Measurements from ENCODE around the gene HOXB8. TPM values are rescaled to one million over a fixed set of nuclear protein-coding genes. Genes with fewer than 3 reads are reported as not detected.

HOXB8 gene
- total and polyA plus RNA-seq, 2 donors, result 0.85 to 1.2 TPM

- H3K36me3 ChIP-seq (ENCODE audit: insufficient read depth), result no peaks in the 10 kb centered on the region
- 38% methylated on average over 23 of the region's 23 CpGs for WGBS
- no peaks in the 10 kb centered on the region for H3K4me1 ChIP-seq (ENCODE audit: insufficient read depth)
- no peak for DNase-seq (ENCODE audit: extremely low spot score)
- no peak overlapping the region for H3K27ac ChIP-seq (ENCODE audit: low read depth)
- no peak overlapping the region for H3K4me3 ChIP-seq (ENCODE audit: low read depth, low read length)
Observed at GRCh38 chr17:48642843-48643696, 28.0 kb upstream of the HOXB8 start.

- Histone ChIP-seq H3K36me3 (ENCODE audit: insufficient read depth) (no peaks in the 10 kb centered on the region), H3K4me3 (ENCODE audit: low read depth, low read length) (no peak overlapping the region), H3K4me1 (ENCODE audit: insufficient read depth) (no peaks in the 10 kb centered on the region), H3K27ac (ENCODE audit: low read depth) (no peak overlapping the region)
- no peak for DNase-seq (ENCODE audit: extremely low spot score)
- 8% methylated on average over 58 of the region's 58 CpGs for WGBS
Observed at GRCh38 chr17:48642059-48642842, 27.2 kb upstream of the HOXB8 start.

- 22% methylated on average over 29 of the region's 29 CpGs for WGBS
- no peaks in the 10 kb centered on the region for H3K36me3 ChIP-seq (ENCODE audit: insufficient read depth)
- no peak for DNase-seq (ENCODE audit: extremely low spot score)
- H3K27ac ChIP-seq (ENCODE audit: low read depth), result no peak overlapping the region
- no peak overlapping the region for H3K4me3 ChIP-seq (ENCODE audit: low read depth, low read length)
- no peaks in the 10 kb centered on the region for H3K4me1 ChIP-seq (ENCODE audit: insufficient read depth)
Observed at GRCh38 chr17:48641541-48642058, 26.5 kb upstream of the HOXB8 start.

- H3K4me1 ChIP-seq (ENCODE audit: insufficient read depth), result no peaks in the 10 kb centered on the region
- no peaks in the 10 kb centered on the region for H3K36me3 ChIP-seq (ENCODE audit: insufficient read depth)
- DNase-seq (ENCODE audit: extremely low spot score), result no peak
- no peak overlapping the region for H3K27ac ChIP-seq (ENCODE audit: low read depth)
- 59% methylated on average over 1 of the region's 1 CpG for WGBS
- H3K4me3 ChIP-seq (ENCODE audit: low read depth, low read length), result no peak overlapping the region
Observed at GRCh38 chr17:48640858-48641180, 25.7 kb upstream of the HOXB8 start.

- Histone ChIP-seq H3K4me1 (ENCODE audit: insufficient read depth) (no peaks in the 10 kb centered on the region), H3K36me3 (ENCODE audit: insufficient read depth) (no peaks in the 10 kb centered on the region), H3K4me3 (ENCODE audit: low read depth, low read length) (no peak overlapping the region), H3K27ac (ENCODE audit: low read depth) (no peak overlapping the region)
- 49% methylated on average over 6 of the region's 6 CpGs for WGBS
- DNase-seq (ENCODE audit: extremely low spot score), result no peak
Observed at GRCh38 chr17:48639982-48640857, 25.1 kb upstream of the HOXB8 start.

- no peak overlapping the region for H3K4me3 ChIP-seq (ENCODE audit: low read depth, low read length)
- 41% methylated on average over 5 of the region's 5 CpGs for WGBS
- DNase-seq (ENCODE audit: extremely low spot score), result no peak
- H3K4me1 ChIP-seq (ENCODE audit: insufficient read depth), result no peaks in the 10 kb centered on the region
- no peaks in the 10 kb centered on the region for H3K36me3 ChIP-seq (ENCODE audit: insufficient read depth)
- H3K27ac ChIP-seq (ENCODE audit: low read depth), result no peak overlapping the region
Observed at GRCh38 chr17:48639136-48639535, 24.0 kb upstream of the HOXB8 start.

- no peak overlapping the region for H3K4me3 ChIP-seq (ENCODE audit: low read depth, low read length)
- H3K27ac ChIP-seq (ENCODE audit: low read depth), result no peak overlapping the region
- H3K4me1 ChIP-seq (ENCODE audit: insufficient read depth), result no peaks in the 10 kb centered on the region
- H3K36me3 ChIP-seq (ENCODE audit: insufficient read depth), result no peaks in the 10 kb centered on the region
- WGBS, result 38% methylated on average over 18 of the region's 18 CpGs
- DNase-seq (ENCODE audit: extremely low spot score), result no peak
Observed at GRCh38 chr17:48637323-48638260, 22.5 kb upstream of the HOXB8 start.

- DNase-seq (ENCODE audit: extremely low spot score), result no peak
- WGBS, result 5% methylated on average over 39 of the region's 39 CpGs
- H3K4me3 ChIP-seq (ENCODE audit: low read depth, low read length), result no peak overlapping the region
- H3K27ac ChIP-seq (ENCODE audit: low read depth), result no peak overlapping the region
- no peaks in the 10 kb centered on the region for H3K4me1 ChIP-seq (ENCODE audit: insufficient read depth)
- no peaks in the 10 kb centered on the region for H3K36me3 ChIP-seq (ENCODE audit: insufficient read depth)
Observed at GRCh38 chr17:48636177-48637018, 21.3 kb upstream of the HOXB8 start.

GRCh38 chr17:48634493-48635208 is 19.6 kb upstream of the HOXB8 start:
- 37% methylated on average over 20 of the region's 20 CpGs for whole genome bisulfite sequencing
- no peak for DNase-seq (ENCODE audit: extremely low spot score)
- Histone ChIP-seq H3K27ac (ENCODE audit: low read depth) (no peak overlapping the region), H3K36me3 (ENCODE audit: insufficient read depth) (no peaks in the 10 kb centered on the region), H3K4me1 (ENCODE audit: insufficient read depth) (no peaks in the 10 kb centered on the region), H3K4me3 (ENCODE audit: low read depth, low read length) (no peak overlapping the region)

- H3K4me1 ChIP-seq (ENCODE audit: insufficient read depth), result no peaks in the 10 kb centered on the region
- WGBS, result 29% methylated on average over 35 of the region's 35 CpGs
- no peak for DNase-seq (ENCODE audit: extremely low spot score)
- H3K27ac ChIP-seq (ENCODE audit: low read depth), result no peak overlapping the region
- no peak overlapping the region for H3K4me3 ChIP-seq (ENCODE audit: low read depth, low read length)
- H3K36me3 ChIP-seq (ENCODE audit: insufficient read depth), result no peaks in the 10 kb centered on the region
Observed at GRCh38 chr17:48633266-48633677, 18.2 kb upstream of the HOXB8 start.

GRCh38 chr17:48632579-48633265 is 17.6 kb upstream of the HOXB8 start:
- no peak for DNase-seq (ENCODE audit: extremely low spot score)
- no peaks in the 10 kb centered on the region for H3K36me3 ChIP-seq (ENCODE audit: insufficient read depth)
- 38% methylated on average over 7 of the region's 7 CpGs for WGBS
- H3K4me3 ChIP-seq (ENCODE audit: low read depth, low read length), result no peak overlapping the region
- no peaks in the 10 kb centered on the region for H3K4me1 ChIP-seq (ENCODE audit: insufficient read depth)
- H3K27ac ChIP-seq (ENCODE audit: low read depth), result no peak overlapping the region
